ENCODE measurements around the gene HAPLN2.

Gene HAPLN2

GRCh38 chr1:156662005-156662799, 43.0 kb downstream of the HAPLN2 start:
- DNase-seq (ENCODE audit: low read depth in 2 of 2) = no peak

DNA sequence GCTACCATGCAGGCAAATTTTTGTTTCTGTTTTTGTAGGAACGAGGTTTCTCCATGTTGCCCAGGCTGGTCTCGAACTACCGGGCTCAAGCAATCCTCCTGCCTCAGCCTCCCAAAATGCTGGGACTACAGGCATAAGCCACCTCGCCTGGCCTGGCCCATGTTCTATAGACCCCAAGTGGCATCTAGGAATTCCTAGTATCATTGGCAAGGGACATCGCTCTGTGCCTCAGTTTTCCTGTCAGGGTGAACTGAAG, 43.5 kb downstream of the HAPLN2 start:
- no peak for DNase-seq (ENCODE audit: low read depth in 2 of 2)

DNA sequence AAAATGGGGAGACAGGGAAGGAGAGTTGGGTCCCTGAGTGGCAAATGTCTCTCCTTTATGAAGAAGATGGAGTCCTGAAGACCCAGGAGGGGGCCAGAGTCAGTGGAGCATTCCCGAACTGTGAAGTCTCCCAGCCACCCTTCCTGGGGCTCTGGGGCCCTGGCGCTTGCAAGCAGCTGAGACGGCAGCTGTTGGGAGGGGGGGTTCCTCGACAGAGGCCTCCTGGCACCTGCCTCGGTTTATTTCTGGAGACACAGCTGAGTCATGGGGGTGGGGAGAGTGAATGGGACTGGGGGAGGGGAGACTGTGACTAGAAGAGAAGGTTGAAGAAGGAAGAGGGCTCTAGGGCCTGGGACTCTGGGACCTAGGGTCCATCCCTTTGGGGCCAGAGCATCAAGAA, 44.0 kb downstream of the HAPLN2 start:
- no peak for DNase-seq (ENCODE audit: low read depth in 2 of 2)

DNA sequence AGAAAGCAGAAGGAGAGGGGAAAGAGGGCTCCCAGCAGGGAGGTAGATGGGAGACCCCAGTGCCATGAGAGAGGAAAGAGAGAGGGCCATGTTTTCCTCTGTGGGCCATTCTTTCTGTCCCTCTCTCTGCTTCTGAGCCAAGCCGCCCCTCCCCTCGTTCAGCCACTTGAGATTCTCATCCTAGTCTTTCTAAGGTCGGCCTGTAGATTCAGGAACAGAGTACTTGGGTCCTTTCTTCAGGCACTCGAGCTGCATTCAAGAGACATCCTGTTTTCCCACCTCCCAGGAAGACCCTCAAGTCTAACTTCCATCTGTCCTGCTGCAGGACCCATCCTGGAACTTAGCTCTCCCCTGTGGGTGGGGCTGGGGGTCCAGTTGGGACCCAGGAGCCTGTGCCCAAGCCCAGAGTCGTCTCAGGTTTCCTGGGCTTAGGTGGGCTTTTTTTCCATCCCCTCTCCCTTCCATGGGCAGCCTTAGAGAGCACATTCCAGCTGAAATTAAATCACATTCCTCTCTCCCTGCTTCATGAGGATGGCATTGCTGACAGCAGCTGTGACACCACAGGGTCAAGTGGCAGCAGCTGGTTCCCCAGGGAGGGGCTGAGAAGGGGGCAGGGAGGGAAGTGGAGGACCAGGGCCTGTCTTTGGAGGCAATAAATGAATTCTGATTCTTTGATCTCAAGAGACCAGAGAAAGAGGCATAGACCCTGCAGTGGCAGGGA, 45.0 kb downstream of the HAPLN2 start:
- no peak for DNase-seq (ENCODE audit: low read depth in 2 of 2)

GRCh38 chr1:156664767-156665411, 45.7 kb downstream of the HAPLN2 start:
- DNase-seq (ENCODE audit: low read depth in 2 of 2) = no peak

- no peak for DNase-seq (ENCODE audit: low read depth in 2 of 2)
Observed at GRCh38 chr1:156665539-156665938, 46.3 kb downstream of the HAPLN2 start.

DNA sequence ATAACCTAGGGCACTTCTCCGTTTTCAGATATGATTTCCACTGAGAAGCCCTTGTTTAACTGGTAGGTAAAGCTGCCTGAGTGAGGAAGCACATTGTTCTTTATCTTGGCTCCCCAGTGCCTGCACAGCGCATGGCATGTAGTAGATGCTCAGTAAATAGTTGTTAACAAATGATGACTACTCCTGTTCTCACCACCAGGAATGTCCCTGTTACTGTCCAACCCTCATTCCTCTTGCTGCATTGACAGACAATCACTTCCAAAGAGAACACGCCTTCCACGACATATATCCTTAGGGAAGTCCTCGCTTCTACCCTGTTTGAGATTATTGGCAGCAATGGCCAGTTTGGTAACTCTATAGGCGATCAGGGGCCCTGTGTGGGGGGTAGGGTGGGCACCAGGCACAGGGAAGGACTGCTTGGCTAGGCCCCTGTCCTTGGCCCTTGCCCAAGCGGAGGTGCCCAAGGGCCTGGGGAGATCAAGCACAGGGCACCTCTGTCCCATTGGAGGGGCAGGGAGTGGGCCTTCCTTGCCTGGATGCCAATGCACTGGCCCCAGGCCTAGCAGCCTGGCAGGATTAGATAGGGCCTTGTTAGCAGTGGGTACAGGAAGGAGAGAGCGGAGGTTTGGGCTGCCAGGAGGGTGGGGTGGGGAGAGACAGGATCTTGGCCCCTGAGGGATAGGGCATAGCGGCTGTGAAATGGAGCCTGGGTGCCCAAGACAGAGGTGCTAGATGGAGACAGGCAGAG, 47.8 kb downstream of the HAPLN2 start:
- no peak for DNase-seq (ENCODE audit: low read depth in 2 of 2)

DNA sequence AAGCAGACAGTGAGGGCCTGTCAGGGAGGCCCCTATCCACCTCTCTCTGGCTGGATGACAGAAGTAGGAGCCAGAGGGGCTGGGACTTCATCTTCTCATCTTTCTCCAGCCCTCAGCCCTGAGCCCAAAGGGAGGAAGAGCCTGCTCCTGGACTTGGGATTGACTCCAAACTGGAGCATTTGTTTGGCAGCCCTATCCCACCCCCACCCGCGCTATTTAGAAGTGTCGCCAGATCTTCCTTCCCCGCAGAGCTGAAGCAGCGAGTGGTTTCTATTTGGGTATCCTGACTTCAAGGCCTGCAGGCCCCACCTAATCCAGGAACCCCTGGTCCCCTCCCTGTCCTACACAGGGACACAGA, 48.4 kb downstream of the HAPLN2 start:
- no peak for DNase-seq (ENCODE audit: low read depth in 2 of 2)

GRCh38 chr1:156667968-156668709, 48.9 kb downstream of the HAPLN2 start:
- DNase-seq (ENCODE audit: low read depth in 2 of 2) = no peak

GRCh38 chr1:156668801-156669637, 49.8 kb downstream of the HAPLN2 start:
- DNase-seq (ENCODE audit: low read depth in 2 of 2) = no peak

DNA sequence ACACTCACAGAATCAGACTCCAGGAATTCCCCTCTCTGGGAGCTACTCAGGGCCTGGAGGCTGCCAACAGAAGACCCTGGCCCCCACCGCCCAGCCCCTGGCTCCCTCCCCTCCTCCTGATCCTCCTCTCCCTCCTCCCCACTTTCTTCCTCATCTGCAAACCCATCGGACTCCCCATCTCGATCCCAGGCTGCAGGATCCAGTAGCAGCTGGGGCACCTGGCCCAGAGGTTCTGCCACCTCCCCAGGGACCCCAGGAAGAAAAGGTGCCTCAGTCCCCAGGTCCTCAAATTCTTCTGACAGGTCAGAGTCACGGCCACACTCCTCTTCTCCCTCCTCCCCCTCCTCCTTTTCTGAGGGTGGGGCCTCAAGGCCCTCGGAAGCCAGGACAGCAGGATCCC, 50.6 kb downstream of the HAPLN2 start:
- no peak for DNase-seq (ENCODE audit: low read depth in 2 of 2)

DNA sequence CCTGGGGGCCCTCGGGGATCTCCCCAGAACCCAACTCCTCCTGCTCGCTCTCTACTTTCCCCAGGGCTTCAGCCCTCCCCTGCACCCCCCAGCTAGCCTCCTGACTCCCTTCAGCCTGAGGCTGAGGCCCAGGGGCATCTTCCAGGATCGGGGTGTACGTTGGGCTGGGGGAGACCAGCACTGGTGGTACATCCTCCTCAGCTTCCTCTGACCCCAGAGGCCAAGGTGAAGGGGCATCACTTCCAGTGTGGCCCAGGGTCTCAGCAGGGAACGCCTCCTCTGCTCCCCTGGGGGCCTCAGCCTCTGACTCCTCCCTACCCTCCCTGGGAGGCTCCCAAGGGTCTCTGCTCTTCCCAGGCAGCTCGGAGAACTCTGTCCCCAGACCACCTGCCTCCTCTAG, 51.1 kb downstream of the HAPLN2 start:
- no peak for DNase-seq (ENCODE audit: low read depth in 2 of 2)

DNA sequence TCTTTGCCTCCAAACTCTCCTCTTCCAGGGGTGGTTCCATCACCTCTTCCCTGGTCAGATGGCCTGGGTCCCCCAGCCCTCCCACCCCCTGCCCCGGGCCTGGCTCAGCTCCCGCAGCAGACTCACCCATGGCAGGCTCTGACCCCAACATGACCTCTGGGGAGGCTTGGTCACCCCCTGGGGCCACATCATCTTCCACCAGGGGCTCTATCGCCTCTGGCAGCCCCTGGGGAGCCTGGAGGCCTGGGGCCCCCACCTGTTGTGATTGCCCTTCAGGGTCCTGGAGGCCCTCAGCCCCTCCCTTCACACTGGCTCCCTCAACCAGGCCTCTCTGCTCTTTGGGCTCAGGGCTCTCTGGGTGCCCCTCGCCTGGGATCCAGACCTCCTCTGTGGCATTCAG, 51.6 kb downstream of the HAPLN2 start:
- DNase-seq (ENCODE audit: low read depth in 2 of 2) = no peak

DNA sequence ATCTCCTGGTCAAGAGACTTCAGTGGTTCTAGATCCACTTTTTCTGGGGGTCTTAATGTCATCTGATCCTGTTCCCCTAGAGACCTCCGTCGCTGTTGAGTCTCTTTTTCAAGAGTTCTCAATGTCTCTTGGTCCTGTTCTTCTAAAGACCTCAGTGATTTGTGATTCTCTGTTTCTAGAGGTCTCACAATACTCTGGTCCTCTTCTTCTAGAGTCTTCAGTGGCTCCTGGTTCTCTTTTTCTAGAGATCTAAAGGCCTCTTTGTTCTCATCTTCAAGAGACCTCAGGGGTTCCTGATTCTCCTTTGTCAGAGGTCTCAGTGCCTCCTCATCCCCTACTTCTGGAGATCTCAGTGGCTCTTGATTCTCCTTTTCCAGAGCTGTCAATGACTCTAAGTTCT, 52.6 kb downstream of the HAPLN2 start:
- no peak for DNase-seq (ENCODE audit: low read depth in 2 of 2)

DNA sequence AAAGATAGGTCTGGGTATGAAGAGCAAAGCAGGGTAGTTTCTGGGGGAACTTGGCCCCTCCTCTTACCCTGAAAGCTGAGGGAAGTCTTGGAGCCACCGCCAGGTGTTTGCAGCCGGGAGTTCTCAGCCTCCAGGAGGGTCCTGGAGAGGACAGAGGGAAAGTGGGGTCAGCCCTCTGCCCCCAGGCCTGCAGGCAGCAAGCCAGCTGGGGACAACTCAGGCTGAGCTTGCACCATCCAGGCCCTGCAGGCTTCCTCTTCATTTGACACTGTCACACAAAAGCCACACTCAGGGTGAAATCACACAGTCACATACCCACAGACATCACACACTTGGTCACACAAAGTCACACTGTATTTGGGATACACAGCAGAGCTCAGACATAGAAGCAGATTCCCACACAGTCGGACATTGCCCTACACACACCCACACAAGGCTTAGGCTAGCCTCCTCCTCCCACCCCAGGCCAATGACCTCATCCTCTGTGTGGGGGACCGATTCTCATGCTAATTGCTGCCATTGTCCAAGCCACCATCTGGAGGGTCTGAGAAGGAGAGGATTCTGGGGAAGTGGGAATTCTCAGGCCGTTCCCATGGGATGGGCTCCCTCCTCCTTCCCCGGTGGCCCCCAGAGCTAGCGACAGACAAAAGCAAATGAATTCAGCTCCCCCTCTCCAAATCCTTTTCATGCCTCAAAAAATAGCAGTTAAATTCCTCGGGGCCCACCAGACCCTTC, 54.3 kb downstream of the HAPLN2 start:
- DNase-seq (ENCODE audit: low read depth in 2 of 2) = no peak
